Mesothelial cell of epicardium (in vitro differentiated cells): Measurements from ENCODE around the gene MFSD12. TPM values are rescaled to one million over a fixed set of nuclear protein-coding genes. Genes with fewer than 3 reads are reported as not detected.
A peak's percentile ranks its signal among the peaks of the same experiment; 100 is the strongest.
"Not testable (repeated sequence)": the region's sequence is repeated elsewhere in the genome, so short reads cannot be mapped to it uniquely, and the experiment has no call there.

Experiments used
- DNase-seq, 2 experiments: peaks; one replicate each; pipeline ENCODE4 v3.0.0; 2021; ENCODE audit warnings: low spot score in 2 of 2; ENCODE audit not compliant: unreplicated experiment in 2 of 2
- H3K27ac Mint-ChIP-seq: 2 replicates; pipeline ENCODE4 v1.8.0; 2021; ENCODE audit warnings: mixed read lengths
- H3K27me3 Mint-ChIP-seq: 2 replicates; pipeline ENCODE4 v1.8.0; 2021; ENCODE audit warnings: low read depth, mixed read lengths
- H3K36me3 Mint-ChIP-seq: 2 replicates; pipeline ENCODE4 v1.8.0; 2021; ENCODE audit warnings: mixed read lengths
- H3K4me1 Mint-ChIP-seq: 2 replicates; pipeline ENCODE4 v1.8.0; 2021; ENCODE audit warnings: mixed read lengths
- H3K4me3 Mint-ChIP-seq: 2 replicates; pipeline ENCODE4 v1.8.0; 2021; ENCODE audit warnings: mild to moderate bottlenecking, moderate library complexity, mixed read lengths
- H3K9me3 Mint-ChIP-seq: 2 replicates; pipeline ENCODE4 v1.8.0; 2021; ENCODE audit warnings: mixed read lengths
- CTCF ChIP-seq: fragments of 200-600 bp; sonication (generic); IDR thresholded peaks from one replicate; pipeline ENCODE4 v1.5.0; 2021; ENCODE audit warnings: antibody characterized with exemption; ENCODE audit not compliant: unreplicated experiment
- total RNA-seq: library from RNA; stranded (reverse); gene quantifications from 3 replicates; pipeline ENCODE4 v1.2.1, GENCODE V29; 2021

Gene MFSD12
- total RNA-seq, 1 donor from 2014 or later = 59.5 TPM

GRCh38 chr19:3570606-3571011 is 13.2 kb upstream of the MFSD12 start:
- Mint-ChIP-seq H3K4me3 (no peak overlapping the region), H3K4me1 (peaks cover 12% of the 10 kb centered on the region), H3K36me3 (peaks cover 11% of the 10 kb centered on the region), H3K27ac (no peak overlapping the region), H3K9me3 (no peaks in the 10 kb centered on the region), H3K27me3 (peaks cover 12% of the 10 kb centered on the region)
- no peak for TF ChIP-seq CTCF
- DNase-seq = no peak

GRCh38 chr19:3570042-3570441 is 12.7 kb upstream of the MFSD12 start:
- not testable (repeated sequence) for H3K27me3 Mint-ChIP-seq, H3K4me3 Mint-ChIP-seq, H3K36me3 Mint-ChIP-seq, H3K9me3 Mint-ChIP-seq, H3K27ac Mint-ChIP-seq, H3K4me1 Mint-ChIP-seq, DNase-seq

GRCh38 chr19:3565139-3565538 is 7.8 kb upstream of the MFSD12 start:
- Mint-ChIP-seq H3K27ac (no peak overlapping the region), H3K27me3 (no peaks in the 10 kb centered on the region), H3K4me3 (no peak overlapping the region), H3K9me3 (no peaks in the 10 kb centered on the region), H3K4me1 (no peaks in the 10 kb centered on the region), H3K36me3 (no peaks in the 10 kb centered on the region)
- no peak for DNase-seq
- TF ChIP-seq CTCF = no peak

GRCh38 chr19:3563709-3564524 is 6.5 kb upstream of the MFSD12 start:
- Mint-ChIP-seq H3K4me1 (no peaks in the 10 kb centered on the region), H3K27ac (no peak overlapping the region), H3K4me3 (no peak overlapping the region), H3K27me3 (no peaks in the 10 kb centered on the region), H3K36me3 (no peaks in the 10 kb centered on the region), H3K9me3 (no peaks in the 10 kb centered on the region)
- no peak for TF ChIP-seq CTCF
- no peak for DNase-seq

- Mint-ChIP-seq H3K9me3 (no peaks in the 10 kb centered on the region), H3K27ac (peak overlapping the region; percentile 66), H3K36me3 (no peaks in the 10 kb centered on the region), H3K4me3 (peak overlapping the region; percentile 84), H3K27me3 (no peaks in the 10 kb centered on the region), H3K4me1 (peaks cover 18% of the 10 kb centered on the region)
- DNase-seq = peak in 1 of 2 experiments; percentile 57
- TF ChIP-seq CTCF = no peak
Measured at GRCh38 chr19:3556978-3557460, 367 bp downstream of the MFSD12 start.

GRCh38 chr19:3556423-3556977 is 886 bp downstream of the MFSD12 start:
- DNase-seq = no peak
- H3K27ac Mint-ChIP-seq = peak overlapping the region; percentile 66
- H3K4me1 Mint-ChIP-seq = peaks cover 18% of the 10 kb centered on the region

More at GRCh38 chr19:3556423-3556977, 886 bp downstream of the MFSD12 start:
- Mint-ChIP-seq H3K36me3 (no peaks in the 10 kb centered on the region), H3K27me3 (no peaks in the 10 kb centered on the region), H3K4me3 (peak overlapping the region; percentile 84), H3K9me3 (no peaks in the 10 kb centered on the region)
- no peak for TF ChIP-seq CTCF
